DMS114 treated with DMSO at 0.1 percent for 48 hours (cell line): ENCODE results near the gene GYS2.
A peak's percentile ranks its signal among the peaks of the same experiment; 100 is the strongest.

ENCODE experiments used
- DNase-seq: peaks from one replicate; lab custom pipeline; 2025; ENCODE audit not compliant: unreplicated experiment; lab: John Stamatoyannopoulos, UW

GYS2 gene

GRCh38 chr12:21558100-21558679 is 46.5 kb downstream of the GYS2 start:
- no peak for DNase-seq

- DNase-seq = no peak
Measured at GRCh38 chr12:21553329-21553675, 51.3 kb downstream of the GYS2 start.

DNA sequence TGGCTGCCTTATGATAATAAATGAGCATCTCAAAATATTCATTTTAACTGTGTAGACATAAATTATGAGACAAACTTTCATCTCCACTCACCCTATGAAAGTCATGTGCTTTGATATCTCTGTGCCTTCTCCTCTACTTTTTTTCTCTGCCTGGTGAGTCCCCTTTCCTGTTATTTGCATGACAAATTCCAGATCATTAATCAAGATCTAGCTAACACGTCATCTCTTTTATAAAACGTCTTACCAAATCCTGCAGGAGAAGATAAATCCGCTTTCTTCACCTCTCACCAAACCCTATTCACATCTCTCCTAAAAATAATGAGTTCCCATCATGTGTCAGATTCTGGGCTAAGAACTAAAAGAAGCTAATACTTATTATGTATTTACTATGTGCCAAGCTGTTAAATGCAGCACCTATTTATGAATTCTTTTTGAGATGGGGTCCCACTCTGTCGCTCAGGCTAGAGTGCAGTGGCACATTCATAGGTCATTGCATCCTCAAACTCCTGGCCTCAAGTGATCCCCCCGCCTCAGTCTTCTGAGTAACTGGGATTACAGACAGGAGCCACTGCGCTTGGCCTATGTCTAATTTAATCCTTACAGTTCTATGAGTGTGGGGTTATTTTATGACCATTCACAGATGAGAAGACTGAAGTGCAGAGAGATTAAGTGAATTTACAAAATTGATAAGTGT is 51.9 kb downstream of the GYS2 start:
- no peak for DNase-seq

DNA sequence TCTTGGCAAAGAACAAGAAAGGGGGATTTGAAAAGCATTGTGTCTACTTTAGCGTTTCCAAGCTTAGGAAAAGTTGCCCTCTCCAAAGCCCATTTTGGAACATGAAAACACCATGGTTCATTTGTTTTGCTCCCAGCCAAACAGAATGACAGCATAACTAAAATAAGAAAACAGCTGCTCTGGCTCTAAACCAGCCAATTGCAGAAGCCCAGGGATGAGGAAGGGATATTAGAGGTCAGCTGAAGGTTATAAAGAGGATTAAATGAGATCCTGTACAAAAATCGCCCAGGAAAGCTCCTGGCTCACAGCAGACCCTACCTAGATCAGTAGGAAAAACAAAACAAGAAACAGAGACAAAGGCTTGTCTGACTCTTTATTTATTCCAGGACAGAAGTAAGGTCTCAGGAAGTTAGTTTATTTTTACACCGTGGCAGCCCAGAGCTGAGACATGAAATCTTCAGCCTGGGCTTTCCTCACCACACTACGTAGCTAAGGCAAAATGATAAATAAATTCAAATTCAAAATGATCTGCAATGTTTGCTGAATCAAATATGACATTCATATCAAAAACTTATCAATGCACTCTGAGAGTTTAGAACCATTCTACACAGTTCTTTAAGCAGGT is 52.7 kb downstream of the GYS2 start:
- DNase-seq = no peak

DNA sequence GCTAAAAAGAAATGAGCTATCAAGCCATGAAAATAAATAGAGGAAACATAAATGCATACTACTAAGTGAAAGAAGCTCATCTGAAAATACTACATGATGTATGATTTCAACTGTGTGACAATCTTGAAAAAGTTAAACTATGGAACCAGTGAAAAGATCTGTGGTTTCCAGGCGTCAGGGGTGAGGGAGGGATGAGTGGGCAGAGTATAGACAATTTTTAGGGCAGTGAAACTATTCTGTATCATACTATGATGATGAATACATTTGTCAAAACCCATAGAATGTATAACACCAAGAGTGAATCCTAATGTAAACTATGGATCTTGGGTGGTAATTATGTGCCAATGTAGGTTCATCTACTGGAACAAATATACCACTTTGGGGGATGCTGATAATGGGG is 57.2 kb downstream of the GYS2 start:
- no peak for DNase-seq

GRCh38 chr12:21546716-21547115 is 57.9 kb downstream of the GYS2 start:
- DNase-seq = no peak

DNA sequence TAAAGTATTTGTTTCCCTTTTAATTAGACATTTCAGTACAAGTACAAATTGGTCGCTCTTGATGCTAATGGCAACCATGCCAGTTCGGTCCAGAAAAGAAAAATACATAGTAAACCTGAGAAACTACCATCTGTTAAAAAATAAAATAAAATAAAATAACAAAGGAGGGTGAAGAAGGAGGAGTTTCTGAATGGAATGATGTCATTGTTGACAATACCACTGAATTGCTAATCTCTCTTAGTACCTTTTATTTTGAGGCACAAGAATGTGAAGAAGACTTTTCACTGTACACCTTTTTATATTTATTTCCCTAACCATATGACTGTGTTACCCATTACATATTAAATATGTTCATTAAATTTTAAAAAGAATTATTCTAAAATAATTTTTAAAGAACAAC is 59.1 kb downstream of the GYS2 start:
- DNase-seq = no peak

- no peak for DNase-seq
Measured at GRCh38 chr12:21543151-21543550, 61.5 kb downstream of the GYS2 start.

DNA sequence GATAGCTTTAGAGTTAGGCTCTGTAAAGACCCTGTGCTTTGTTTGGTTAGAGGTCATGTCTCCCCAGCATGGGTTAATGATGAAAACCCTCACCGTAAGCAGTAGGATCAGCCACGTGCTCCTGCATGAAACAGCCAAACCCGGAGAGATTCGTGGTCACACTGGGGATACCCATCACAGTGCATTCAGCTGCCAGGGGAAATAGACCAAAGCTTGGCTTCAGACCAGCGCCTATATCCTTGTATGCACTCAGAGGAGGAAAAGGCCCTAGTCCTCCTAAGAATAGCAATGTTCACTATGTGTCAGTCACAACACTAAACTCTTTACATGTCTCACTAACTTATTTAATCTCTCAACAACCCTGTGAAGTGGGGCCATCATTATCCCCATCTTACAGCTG is 62.2 kb downstream of the GYS2 start:
- no peak for DNase-seq

GRCh38 chr12:21541773-21542172 is 62.9 kb downstream of the GYS2 start:
- no peak for DNase-seq

GRCh38 chr12:21539797-21540196 is 64.8 kb downstream of the GYS2 start:
- DNase-seq = no peak

DNA sequence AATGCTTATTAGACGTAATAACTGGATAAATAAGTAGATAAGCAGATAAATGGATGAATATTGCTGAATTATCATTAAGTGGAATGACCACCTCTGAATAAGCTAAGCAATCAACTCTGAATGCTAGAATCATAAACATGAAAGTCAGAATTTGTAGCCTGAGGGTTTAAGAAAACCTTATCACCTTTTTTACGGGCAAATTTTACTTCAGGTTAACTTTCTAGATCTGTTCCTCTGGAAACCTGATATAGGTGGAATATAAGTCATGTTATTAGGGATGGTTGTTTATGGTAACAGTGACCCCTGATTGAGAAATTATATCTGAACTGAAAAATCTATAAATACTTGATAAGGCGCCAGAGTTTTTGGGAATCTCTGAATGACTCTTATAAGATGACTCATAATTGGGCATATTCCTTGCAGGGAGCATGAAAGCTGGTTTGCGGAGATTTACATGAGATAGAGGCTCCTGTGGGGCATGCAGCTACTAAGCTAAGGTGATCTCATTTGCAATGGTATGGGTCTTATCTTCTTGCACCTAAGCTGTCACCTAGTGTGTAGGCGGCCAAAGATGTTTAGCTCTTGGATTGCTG is 66.5 kb downstream of the GYS2 start:
- no peak for DNase-seq

DNA sequence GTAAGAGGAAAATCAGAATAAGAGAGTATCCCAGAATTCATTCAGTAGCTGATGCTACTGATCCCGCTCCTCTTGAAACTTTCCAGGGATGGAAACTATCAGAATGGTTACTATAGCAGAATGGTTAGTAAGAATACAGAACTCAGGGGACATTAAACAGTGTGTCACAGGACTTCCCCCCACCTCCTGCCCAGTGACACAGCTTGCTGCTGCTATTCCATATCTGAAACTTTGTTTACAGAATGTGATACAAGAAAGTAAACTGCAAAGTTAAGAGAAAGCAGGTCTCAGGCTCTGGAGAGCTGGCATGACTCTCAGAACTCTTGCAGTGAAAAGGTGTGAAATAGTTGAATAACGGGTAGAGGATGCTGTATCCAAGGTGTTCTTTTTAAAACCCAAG is 75.2 kb downstream of the GYS2 start:
- no peak for DNase-seq

DNA sequence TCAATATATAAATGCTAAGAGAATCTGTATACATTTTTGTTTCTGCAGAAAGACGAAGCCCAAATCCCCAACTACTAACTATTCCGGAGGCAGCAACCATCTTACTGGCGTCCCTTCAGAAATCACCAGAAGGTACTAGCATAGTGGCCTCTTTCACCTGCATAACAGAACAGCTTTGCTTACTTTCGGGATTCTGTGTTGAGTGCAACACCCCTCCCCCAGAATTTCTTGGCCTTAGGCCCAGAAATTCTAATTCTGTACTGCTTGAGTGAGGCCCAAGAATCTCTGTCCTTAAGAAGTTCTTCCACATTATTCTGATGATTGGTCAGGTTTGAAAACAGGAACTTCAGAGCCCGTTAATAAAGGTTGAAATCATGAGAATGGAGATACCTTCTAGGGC is 75.7 kb downstream of the GYS2 start:
- no peak for DNase-seq

- peak; percentile 18 for DNase-seq
Measured at GRCh38 chr12:21527451-21528180, 77.0 kb downstream of the GYS2 start.

DNA sequence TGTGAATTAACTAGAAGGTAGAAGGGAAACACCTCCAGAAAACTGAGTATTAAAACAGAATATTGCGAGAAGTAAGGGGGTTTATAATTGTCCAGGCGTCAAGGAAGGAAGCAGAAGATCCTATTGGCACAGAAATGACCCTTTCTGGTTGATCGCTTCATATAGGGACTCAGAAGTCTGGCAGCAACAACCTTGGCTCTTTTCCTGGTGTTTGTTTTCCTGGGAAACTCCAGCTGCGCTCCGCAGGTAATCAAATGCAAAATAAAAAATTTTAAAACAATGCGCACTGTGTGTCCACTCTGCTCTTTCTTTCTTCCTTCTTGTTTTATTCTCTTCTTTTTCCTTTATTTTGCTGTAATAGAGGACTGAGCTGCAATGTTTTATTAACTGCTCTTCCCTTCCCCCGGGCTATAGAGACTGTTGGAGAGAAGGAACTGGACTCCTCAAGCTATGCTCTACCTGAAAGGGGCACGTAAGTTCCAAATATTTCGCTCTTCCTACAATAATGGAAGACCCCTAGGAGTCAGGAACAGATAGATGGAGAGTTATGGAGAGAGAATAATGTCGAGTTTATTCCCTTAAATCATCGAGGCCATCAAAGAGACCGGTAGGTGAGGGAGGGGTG is 77.8 kb downstream of the GYS2 start:
- DNase-seq = no peak

GRCh38 chr12:21526053-21526452 is 78.6 kb downstream of the GYS2 start, which contains the start of gene SPX:
Gene SPX, plus strand, starts transcription at chr12:21526296. Its CDS starts 177 bp downstream, at chr12:21526473.
- DNase-seq = no peak

- no peak for DNase-seq
Measured at GRCh38 chr12:21523148-21523547, 81.5 kb downstream of the GYS2 start.

DNA sequence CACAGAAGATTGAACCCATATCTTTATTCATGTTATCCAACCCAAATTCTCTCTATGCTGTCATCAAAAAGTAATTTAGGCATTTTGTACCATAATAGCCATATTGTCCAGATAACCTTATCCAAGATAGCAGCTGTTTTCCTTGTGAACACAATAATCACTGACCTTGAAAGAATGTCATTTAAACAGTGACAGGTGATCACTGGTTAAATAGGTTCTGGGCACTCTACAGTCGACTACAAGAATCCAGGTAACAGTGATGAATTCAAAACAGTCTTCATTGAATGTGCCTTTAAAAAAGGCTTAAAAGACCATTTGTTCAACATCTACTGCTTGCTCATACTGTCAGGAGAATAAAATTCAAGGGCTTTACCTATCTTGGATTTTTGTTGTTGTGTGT is 83.1 kb downstream of the GYS2 start:
- DNase-seq = no peak

DNA sequence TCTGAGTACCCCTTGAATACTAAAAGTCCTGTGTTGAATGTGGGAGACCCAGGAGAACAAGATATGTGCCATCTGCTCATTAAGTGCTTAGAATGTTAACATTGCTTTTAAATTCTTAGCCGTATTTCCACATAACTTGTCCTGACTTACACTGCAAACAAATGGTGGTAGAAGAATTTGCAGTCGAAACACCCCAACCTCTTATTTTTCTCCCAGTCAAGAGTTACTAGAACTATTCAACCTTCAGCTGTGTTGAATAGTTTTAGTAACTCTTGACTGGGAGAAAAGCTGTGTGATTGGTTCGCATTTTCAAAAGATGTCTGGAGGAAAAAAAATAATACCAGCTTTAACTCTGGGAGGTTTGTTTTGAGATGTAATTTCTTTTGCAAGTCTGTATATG is 86.2 kb downstream of the GYS2 start:
- DNase-seq = no peak

DNA sequence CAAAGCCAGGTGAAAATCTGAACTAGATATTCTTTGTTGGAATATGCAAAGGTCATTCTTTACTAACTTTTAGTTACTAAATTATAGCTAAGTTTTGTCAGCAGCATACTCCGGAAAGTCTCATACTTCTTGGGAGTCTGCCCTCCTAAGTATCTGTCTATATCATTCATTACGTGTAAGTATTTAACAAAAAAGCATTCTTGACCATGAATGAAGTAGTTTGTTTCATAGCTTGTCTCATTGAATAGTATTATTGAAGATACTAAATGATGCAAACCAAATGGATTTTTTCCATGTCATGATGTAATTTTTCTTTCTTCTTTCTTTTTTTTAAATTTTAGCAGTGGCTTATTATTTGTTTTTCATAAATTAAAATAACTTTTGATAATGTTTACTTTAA is 88.4 kb downstream of the GYS2 start:
- no peak for DNase-seq
